Measurements from ENCODE around the gene MAST4. TPM values are rescaled to one million over a fixed set of nuclear protein-coding genes. Genes with fewer than 3 reads are reported as not detected.

Gene MAST4
- total RNA-seq, 4 donors from 2014 or later = 55.3 to 148 (median 110) TPM

DNA sequence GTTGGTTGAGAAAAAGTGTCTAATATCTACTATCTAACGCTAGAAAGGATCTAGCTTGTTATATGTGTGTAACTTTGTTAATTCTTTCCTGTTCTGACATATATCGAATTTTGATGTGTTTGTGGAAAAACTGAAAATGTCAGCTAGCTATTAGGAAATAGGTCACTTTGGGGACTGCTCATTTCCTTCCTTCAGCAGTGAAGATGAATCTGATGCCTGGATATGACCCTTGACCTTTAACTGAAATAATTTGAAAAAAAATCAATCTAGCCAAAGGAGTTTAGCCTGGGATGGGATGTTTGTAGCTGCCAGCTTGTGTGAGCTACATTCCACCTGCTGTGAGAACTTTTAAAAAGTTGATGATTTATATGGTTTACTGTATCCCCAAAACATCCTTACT lies 533.6 kb downstream of the MAST4 start:
- no peak for DNase-seq
- H3K9me3 ChIP-seq = no peaks in the 10 kb centered on the region
- intact Hi-C loops (cut with DNase I) = no loop called here
- H3K27ac ChIP-seq = no peak overlapping the region
- no peak overlapping the region for H3K4me3 ChIP-seq
- no peaks in the 10 kb centered on the region for H3K27me3 ChIP-seq
- TF ChIP-seq, protein P1, sequence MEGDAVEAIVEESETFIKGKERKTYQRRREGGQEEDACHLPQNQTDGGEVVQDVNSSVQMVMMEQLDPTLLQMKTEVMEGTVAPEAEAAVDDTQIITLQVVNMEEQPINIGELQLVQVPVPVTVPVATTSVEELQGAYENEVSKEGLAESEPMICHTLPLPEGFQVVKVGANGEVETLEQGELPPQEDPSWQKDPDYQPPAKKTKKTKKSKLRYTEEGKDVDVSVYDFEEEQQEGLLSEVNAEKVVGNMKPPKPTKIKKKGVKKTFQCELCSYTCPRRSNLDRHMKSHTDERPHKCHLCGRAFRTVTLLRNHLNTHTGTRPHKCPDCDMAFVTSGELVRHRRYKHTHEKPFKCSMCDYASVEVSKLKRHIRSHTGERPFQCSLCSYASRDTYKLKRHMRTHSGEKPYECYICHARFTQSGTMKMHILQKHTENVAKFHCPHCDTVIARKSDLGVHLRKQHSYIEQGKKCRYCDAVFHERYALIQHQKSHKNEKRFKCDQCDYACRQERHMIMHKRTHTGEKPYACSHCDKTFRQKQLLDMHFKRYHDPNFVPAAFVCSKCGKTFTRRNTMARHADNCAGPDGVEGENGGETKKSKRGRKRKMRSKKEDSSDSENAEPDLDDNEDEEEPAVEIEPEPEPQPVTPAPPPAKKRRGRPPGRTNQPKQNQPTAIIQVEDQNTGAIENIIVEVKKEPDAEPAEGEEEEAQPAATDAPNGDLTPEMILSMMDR (IDR thresholded peaks at IDR 0.05) = no peak
- TF ChIP-seq POLR2A (IDR thresholded peaks at IDR 0.05) = no peak
- no peaks in the 10 kb centered on the region for H3K4me1 ChIP-seq
- WGBS, 2 donors = 82 to 93% methylated on average over 2 of the region's 2 CpGs
- peaks cover 0 to 99% (median 16%) of the 10 kb centered on the region in 3 donors for H3K36me3 ChIP-seq

DNA sequence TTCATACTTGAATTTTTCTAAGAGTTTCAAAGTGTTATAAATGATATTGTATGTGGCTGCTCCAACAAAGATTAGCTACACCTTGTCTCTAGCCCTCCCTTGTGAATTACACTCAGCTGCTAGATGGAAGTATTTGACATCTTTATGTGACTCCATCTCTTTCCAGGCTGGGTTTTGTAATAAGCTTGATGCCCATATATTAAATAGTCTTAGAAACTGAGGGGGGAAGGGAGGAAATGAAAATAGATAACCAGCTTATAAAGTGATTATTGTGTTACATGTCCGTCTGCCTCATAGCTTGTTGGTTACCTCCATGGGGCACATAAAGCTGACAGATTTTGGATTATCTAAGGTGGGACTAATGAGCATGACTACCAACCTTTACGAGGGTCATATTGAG lies 537.0 kb downstream of the MAST4 start:
- no peak for DNase-seq
- no peak overlapping the region for H3K4me3 ChIP-seq
- 41 to 44% methylated on average over 2 of the region's 2 CpGs for WGBS, 2 donors
- TF ChIP-seq, protein P1 (IDR thresholded peaks at IDR 0.05) = no peak
- no peak for TF ChIP-seq POLR2A (IDR thresholded peaks at IDR 0.05)
- H3K9me3 ChIP-seq = no peaks in the 10 kb centered on the region
- no peak overlapping the region for H3K27ac ChIP-seq
- H3K27me3 ChIP-seq = no peaks in the 10 kb centered on the region
- no peaks in the 10 kb centered on the region for H3K4me1 ChIP-seq
- peaks cover 5 to 100% (median 16%) of the 10 kb centered on the region in 3 donors for H3K36me3 ChIP-seq
- intact Hi-C loops (cut with DNase I) = no loop called here

DNA sequence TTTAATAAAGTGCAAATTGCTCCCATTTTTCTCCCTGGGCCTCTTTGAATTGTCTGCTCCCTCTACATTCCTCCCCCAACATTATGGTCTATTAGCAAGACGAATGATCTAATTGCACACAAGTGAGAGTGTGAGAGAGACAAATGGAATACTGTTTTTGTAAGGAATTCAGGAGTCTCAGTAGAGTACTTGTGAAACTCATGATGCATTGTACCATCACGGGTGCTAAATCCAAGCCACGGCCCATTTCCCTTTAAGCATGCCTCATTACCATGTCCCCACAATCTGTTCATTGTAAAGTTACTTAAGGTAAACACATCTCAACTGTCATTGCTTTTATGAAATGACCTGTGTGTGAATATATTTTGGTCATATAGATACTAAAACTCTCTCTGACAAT lies 537.6 kb downstream of the MAST4 start:
- no peak overlapping the region for H3K27ac ChIP-seq
- H3K4me3 ChIP-seq = no peak overlapping the region
- WGBS, 2 donors = 82 to 83% methylated on average over 3 of the region's 3 CpGs
- H3K36me3 ChIP-seq = peaks cover 5 to 100% (median 16%) of the 10 kb centered on the region in 3 donors
- intact Hi-C loops (cut with DNase I) = no loop called here
- no peak for DNase-seq
- no peaks in the 10 kb centered on the region for H3K4me1 ChIP-seq
- H3K27me3 ChIP-seq = no peaks in the 10 kb centered on the region
- TF ChIP-seq POLR2A (IDR thresholded peaks at IDR 0.05) = no peak
- TF ChIP-seq, protein P1 (IDR thresholded peaks at IDR 0.05) = no peak
- H3K9me3 ChIP-seq = no peaks in the 10 kb centered on the region

DNA sequence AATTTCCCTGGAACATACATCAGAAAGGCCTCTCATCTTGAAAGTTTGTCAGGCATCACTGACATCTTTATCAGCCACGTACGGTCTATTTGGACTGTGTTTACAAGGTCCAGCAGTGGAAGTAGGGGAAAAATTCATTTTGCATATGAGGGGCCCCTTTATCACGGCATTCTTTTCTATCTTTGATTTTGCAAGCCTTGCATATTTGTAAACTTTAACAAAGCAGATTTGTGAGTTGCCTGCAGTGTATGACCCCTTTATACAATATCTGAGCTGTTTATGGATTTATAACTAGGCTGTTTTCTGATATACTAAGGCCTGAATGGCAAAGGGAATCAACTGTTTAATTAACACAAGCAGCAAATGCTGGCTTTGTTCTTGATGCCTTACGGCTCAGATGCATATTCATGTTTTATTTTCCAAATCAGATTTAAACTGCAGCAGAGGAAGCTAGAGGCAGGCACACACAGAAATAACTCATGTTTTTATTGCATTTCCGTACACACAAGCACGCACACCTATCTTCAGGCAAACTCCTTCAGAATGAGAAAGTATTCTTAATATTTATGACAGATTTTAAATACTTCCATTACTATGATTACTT lies 539.3 kb downstream of the MAST4 start:
- intact Hi-C loops (cut with DNase I) = no loop called here
- no peak overlapping the region for H3K4me3 ChIP-seq
- TF ChIP-seq POLR2A (IDR thresholded peaks at IDR 0.05) = no peak
- TF ChIP-seq, protein P1 (IDR thresholded peaks at IDR 0.05) = no peak
- WGBS, 2 donors = 93 to 97% methylated on average over 6 of the region's 6 CpGs
- H3K27me3 ChIP-seq = no peaks in the 10 kb centered on the region
- H3K4me1 ChIP-seq = no peaks in the 10 kb centered on the region
- DNase-seq = no peak
- H3K36me3 ChIP-seq = peaks cover 5 to 100% (median 18%) of the 10 kb centered on the region in 3 donors
- no peak overlapping the region for H3K27ac ChIP-seq
- no peaks in the 10 kb centered on the region for H3K9me3 ChIP-seq

DNA sequence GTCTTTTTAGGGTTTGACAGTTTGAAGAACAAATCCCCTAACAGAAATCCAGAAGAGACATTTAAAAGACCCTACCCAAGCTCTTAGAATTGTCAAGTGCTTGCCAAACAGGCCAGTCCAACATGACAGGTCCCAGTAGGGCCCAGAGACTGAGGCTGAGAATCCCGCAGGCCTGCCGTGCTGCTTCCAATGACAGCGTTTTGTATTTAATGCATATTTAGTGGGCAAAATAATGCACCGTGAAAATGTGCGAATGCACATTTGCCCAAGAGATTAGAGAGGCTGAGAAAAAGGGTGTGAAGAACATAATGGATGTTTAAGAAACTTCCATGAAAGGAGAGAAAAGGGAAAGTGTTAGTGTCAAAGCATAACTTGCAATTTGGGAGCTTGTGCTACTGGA lies 542.8 kb downstream of the MAST4 start:
- TF ChIP-seq, protein P1 (IDR thresholded peaks at IDR 0.05) = no peak
- no peak overlapping the region for H3K4me3 ChIP-seq
- no peaks in the 10 kb centered on the region for H3K27me3 ChIP-seq
- intact Hi-C loops (cut with DNase I) = no loop called here
- no peaks in the 10 kb centered on the region for H3K9me3 ChIP-seq
- no peak for DNase-seq
- 92 to 97% methylated on average over 5 of the region's 5 CpGs for WGBS, 2 donors
- peaks cover 23 to 100% (median 27%) of the 10 kb centered on the region in 3 donors for H3K36me3 ChIP-seq
- no peak overlapping the region for H3K27ac ChIP-seq
- H3K4me1 ChIP-seq = no peaks in the 10 kb centered on the region

Data from esophagus squamous epithelium (tissue), 5 donors.